HepG2 (cell line): ENCODE measurements around the gene ZBTB45. TPM values are rescaled to one million over a fixed set of nuclear protein-coding genes. Genes with fewer than 3 reads are reported as not detected.

ENCODE experiments used
- ATF1 ChIP-seq: IDR thresholded peaks from 2 replicates; pipeline ENCODE4 v1.6.1; 2016; ENCODE audit warnings: mild to moderate bottlenecking, control low read depth
- BRCA1 ChIP-seq: sonication (generic); formaldehyde crosslinking; IDR thresholded peaks from 2 replicates; pipeline ENCODE4 v1.4.0; 2020; ENCODE audit warnings: missing genetic modification reagents
- DPF2 ChIP-seq: sonication (generic); formaldehyde crosslinking; IDR thresholded peaks from 2 replicates; pipeline ENCODE4 v1.4.0; 2020; ENCODE audit warnings: mild to moderate bottlenecking, low read depth, missing genetic modification reagents, borderline replicate concordance
- KIAA2018 ChIP-seq: sonication (generic); formaldehyde crosslinking; IDR thresholded peaks from 2 replicates; pipeline ENCODE4 v1.5.0; 2020; ENCODE audit warnings: mild to moderate bottlenecking, missing genetic modification reagents, borderline replicate concordance
- NKX3-1 ChIP-seq: sonication (generic); formaldehyde crosslinking; IDR thresholded peaks from 2 replicates; pipeline ENCODE4 v1.5.0; 2020; ENCODE audit warnings: missing genetic modification reagents
- THAP11 ChIP-seq: IDR thresholded peaks from 2 replicates; pipeline ENCODE4 v1.6.1; 2016; ENCODE audit warnings: missing biosample characterization, missing genetic modification reagents
- THAP9 ChIP-seq: sonication (generic); formaldehyde crosslinking; IDR thresholded peaks from 2 replicates; pipeline ENCODE4; 2020; ENCODE audit warnings: missing genetic modification reagents, mild to moderate bottlenecking, borderline replicate concordance
- ZNF230 ChIP-seq: sonication (generic); formaldehyde crosslinking; IDR thresholded peaks from 2 replicates; pipeline ENCODE4 v1.4.0; 2020; ENCODE audit warnings: mild to moderate bottlenecking, missing genetic modification reagents
- polyA plus RNA-seq, 8 experiments: library from polyadenylated mRNA; depleted of rRNA in 3 of 8; stranded (reverse) in 7 of 8; unstranded in 1 of 8; fragments of >200 nt; fragmentation: Illumina TruSeq in 4 of 8; extraction: Trizol in 4 of 8; gene quantifications; 2 replicates each; pipeline versions ENCODE4 v1.2.1 to v1.2.3, GENCODE V29; 2011 to 2016; ENCODE audit warnings: low read depth in 4 of 8, missing spikeins in 1 of 8, mixed read lengths in 1 of 8; ENCODE audit not compliant: insufficient read depth in 1 of 8
- total RNA-seq, 5 experiments: library from RNA; depleted of rRNA; stranded (reverse); fragments of >200 nt; fragmentation: Illumina TruSeq; extraction: Trizol; gene quantifications; 2 replicates each; pipeline ENCODE4 v1.2.3, GENCODE V29; 2016; ENCODE audit warnings: low read depth in 1 of 5
- TF ChIP-seq, protein P1 (sequence below): sonication (generic); formaldehyde crosslinking; IDR thresholded peaks from 2 replicates; pipeline ENCODE4 v1.5.1; 2020; ENCODE audit warnings: mild to moderate bottlenecking, missing genetic modification reagents, moderate library complexity
- TF ChIP-seq, protein P2 (sequence below): fragments of 450-650 bp; IDR thresholded peaks from 2 replicates; pipeline ENCODE4 v1.6.1; 2016

Gene ZBTB45
- total and polyA plus RNA-seq, 2 of the 13 experiments (the other 11 are each of a cell fraction or from before 2014, with no cell fraction given): 3.0 to 3.7 TPM

- TF ChIP-seq KIAA2018 (no peak), ATF1 (CRISPR knock-in tag) (no peak), DPF2 (CRISPR knock-in tag) (peak; percentile 63; the same call in 1 of the 2 replicates), BRCA1 (CRISPR knock-in tag) (no peak), THAP11 (peak; percentile 62), NKX3-1 (no peak), THAP9 (CRISPR knock-in tag) (peak; percentile 40; the same call in 1 of the 2 replicates), ZNF230 (CRISPR knock-in tag) (no peak; the same call in 1 of the 2 replicates)
- TF ChIP-seq, protein P1, sequence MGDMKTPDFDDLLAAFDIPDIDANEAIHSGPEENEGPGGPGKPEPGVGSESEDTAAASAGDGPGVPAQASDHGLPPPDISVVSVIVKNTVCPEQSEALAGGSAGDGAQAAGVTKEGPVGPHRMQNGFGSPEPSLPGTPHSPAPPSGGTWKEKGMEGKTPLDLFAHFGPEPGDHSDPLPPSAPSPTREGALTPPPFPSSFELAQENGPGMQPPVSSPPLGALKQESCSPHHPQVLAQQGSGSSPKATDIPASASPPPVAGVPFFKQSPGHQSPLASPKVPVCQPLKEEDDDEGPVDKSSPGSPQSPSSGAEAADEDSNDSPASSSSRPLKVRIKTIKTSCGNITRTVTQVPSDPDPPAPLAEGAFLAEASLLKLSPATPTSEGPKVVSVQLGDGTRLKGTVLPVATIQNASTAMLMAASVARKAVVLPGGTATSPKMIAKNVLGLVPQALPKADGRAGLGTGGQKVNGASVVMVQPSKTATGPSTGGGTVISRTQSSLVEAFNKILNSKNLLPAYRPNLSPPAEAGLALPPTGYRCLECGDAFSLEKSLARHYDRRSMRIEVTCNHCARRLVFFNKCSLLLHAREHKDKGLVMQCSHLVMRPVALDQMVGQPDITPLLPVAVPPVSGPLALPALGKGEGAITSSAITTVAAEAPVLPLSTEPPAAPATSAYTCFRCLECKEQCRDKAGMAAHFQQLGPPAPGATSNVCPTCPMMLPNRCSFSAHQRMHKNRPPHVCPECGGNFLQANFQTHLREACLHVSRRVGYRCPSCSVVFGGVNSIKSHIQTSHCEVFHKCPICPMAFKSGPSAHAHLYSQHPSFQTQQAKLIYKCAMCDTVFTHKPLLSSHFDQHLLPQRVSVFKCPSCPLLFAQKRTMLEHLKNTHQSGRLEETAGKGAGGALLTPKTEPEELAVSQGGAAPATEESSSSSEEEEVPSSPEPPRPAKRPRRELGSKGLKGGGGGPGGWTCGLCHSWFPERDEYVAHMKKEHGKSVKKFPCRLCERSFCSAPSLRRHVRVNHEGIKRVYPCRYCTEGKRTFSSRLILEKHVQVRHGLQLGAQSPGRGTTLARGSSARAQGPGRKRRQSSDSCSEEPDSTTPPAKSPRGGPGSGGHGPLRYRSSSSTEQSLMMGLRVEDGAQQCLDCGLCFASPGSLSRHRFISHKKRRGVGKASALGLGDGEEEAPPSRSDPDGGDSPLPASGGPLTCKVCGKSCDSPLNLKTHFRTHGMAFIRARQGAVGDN: peak; percentile 93
- TF ChIP-seq, protein P2, sequence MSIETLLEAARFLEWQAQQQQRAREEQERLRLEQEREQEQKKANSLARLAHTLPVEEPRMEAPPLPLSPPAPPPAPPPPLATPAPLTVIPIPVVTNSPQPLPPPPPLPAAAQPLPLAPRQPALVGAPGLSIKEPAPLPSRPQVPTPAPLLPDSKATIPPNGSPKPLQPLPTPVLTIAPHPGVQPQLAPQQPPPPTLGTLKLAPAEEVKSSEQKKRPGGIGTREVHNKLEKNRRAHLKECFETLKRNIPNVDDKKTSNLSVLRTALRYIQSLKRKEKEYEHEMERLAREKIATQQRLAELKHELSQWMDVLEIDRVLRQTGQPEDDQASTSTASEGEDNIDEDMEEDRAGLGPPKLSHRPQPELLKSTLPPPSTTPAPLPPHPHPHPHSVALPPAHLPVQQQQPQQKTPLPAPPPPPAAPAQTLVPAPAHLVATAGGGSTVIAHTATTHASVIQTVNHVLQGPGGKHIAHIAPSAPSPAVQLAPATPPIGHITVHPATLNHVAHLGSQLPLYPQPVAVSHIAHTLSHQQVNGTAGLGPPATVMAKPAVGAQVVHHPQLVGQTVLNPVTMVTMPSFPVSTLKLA: no peak
Observed at GRCh38 chr19:58511353-58512208, 8.0 kb downstream of the ZBTB45 start, which contains the start of gene SLC27A5 (continued).
